ENCODE measurements around the gene ENO1. TPM values are rescaled to one million over a fixed set of nuclear protein-coding genes. Genes with fewer than 3 reads are reported as not detected.
A peak's percentile ranks its signal among the peaks of the same experiment; 100 is the strongest.

The ENO1 gene
- total and polyA plus RNA-seq, 9 of the 15 experiments (the other 6 are each of a cell fraction or from before 2014, with no cell fraction given): 2,249 to 7,472 (median 2,868) TPM

DNA sequence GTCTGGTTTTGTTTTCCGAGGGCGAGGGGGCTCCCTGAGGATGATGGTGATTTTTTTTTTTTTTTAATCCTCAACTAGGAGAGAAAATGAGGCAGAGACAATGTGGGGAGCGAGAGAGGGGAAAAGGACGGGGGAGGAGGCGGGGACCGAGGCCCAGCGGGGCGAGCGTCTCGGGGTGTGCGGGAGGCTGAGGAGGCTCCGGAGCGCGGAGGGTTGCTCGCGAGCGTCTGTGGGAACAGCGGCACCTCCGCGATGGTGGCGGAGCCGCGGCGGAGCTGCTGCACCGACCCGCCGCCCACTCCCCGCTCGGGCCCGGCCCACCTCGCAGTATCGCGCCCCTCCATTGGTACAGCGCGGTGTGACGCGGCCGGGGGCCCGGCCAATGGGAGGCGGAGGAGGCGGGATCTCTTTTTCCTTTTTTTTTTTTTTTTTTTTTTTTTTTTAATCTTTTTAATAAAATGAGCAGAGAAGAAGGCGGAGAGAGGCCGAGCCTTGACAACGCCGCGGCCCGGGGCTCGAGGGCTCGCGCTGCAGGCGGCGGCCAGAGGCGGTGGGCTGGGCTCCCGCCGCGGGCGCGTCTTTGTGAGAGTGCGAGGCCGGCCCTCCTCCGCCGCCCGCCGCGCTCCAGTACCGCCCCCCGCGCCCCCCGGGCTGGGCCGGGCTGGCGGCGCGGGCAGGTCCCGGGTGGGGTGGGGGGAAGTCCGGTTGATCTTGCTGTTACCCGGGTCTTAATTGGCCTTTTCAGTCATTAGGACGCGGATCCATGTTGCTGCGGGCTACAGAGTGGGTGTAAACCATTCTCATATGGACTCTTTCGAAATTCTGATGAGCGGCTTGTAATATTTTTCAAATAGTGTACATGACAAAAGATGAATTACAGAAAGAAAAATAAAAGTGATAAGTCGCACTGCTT is 60.8 kb downstream of the ENO1 start, which contains the start of gene RERE (continued):
- TF ChIP-seq, protein P1, sequence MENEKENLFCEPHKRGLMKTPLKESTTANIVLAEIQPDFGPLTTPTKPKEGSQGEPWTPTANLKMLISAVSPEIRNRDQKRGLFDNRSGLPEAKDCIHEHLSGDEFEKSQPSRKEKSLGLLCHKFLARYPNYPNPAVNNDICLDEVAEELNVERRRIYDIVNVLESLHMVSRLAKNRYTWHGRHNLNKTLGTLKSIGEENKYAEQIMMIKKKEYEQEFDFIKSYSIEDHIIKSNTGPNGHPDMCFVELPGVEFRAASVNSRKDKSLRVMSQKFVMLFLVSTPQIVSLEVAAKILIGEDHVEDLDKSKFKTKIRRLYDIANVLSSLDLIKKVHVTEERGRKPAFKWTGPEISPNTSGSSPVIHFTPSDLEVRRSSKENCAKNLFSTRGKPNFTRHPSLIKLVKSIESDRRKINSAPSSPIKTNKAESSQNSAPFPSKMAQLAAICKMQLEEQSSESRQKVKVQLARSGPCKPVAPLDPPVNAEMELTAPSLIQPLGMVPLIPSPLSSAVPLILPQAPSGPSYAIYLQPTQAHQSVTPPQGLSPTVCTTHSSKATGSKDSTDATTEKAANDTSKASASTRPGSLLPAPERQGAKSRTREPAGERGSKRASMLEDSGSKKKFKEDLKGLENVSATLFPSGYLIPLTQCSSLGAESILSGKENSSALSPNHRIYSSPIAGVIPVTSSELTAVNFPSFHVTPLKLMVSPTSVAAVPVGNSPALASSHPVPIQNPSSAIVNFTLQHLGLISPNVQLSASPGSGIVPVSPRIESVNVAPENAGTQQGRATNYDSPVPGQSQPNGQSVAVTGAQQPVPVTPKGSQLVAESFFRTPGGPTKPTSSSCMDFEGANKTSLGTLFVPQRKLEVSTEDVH (IDR thresholded peaks at IDR 0.05; ENCODE audit: low read depth, partially characterized antibody): no peak
- no peak for TF ChIP-seq TAF15 (IDR thresholded peaks at IDR 0.05; ENCODE audit: low read depth, low read length)
- TF ChIP-seq NR2C1 (IDR thresholded peaks at IDR 0.05): no peak
- no peak for TF ChIP-seq NR2C1 (tag; IDR thresholded peaks at IDR 0.05)
- TF ChIP-seq, protein P2, sequence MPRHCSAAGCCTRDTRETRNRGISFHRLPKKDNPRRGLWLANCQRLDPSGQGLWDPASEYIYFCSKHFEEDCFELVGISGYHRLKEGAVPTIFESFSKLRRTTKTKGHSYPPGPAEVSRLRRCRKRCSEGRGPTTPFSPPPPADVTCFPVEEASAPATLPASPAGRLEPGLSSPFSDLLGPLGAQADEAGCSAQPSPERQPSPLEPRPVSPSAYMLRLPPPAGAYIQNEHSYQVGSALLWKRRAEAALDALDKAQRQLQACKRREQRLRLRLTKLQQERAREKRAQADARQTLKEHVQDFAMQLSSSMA (CRISPR knock-in tag; IDR thresholded peaks at IDR 0.05): no peak
- TF ChIP-seq ZEB2 (IDR thresholded peaks at IDR 0.05): no peak
- TF ChIP-seq, protein P3, sequence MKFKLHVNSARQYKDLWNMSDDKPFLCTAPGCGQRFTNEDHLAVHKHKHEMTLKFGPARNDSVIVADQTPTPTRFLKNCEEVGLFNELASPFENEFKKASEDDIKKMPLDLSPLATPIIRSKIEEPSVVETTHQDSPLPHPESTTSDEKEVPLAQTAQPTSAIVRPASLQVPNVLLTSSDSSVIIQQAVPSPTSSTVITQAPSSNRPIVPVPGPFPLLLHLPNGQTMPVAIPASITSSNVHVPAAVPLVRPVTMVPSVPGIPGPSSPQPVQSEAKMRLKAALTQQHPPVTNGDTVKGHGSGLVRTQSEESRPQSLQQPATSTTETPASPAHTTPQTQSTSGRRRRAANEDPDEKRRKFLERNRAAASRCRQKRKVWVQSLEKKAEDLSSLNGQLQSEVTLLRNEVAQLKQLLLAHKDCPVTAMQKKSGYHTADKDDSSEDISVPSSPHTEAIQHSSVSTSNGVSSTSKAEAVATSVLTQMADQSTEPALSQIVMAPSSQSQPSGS (CRISPR knock-in tag; IDR thresholded peaks at IDR 0.05): no peak
- TF ChIP-seq YY1 (IDR thresholded peaks at IDR 0.05; ENCODE audit: borderline replicate concordance in 1 of 3, control insufficient read depth in 1 of 3, extremely low read depth in 1 of 3, insufficient read depth in 3 of 3, insufficient read length in 1 of 3, insufficient replicate concordance in 2 of 3, low read depth in 1 of 3, low read length in 2 of 3): peak in 2 of 3 experiments; percentile 78 to 88
- TF ChIP-seq BMI1 (IDR thresholded peaks at IDR 0.05; ENCODE audit: low read length): no peak
- no peak for TF ChIP-seq ZNF668 (CRISPR knock-in tag; IDR thresholded peaks at IDR 0.05)
- no peak; a peak in 1 of 4 replicates for TF ChIP-seq ARNT (IDR thresholded peaks at IDR 0.05)
- TF ChIP-seq, protein P4, sequence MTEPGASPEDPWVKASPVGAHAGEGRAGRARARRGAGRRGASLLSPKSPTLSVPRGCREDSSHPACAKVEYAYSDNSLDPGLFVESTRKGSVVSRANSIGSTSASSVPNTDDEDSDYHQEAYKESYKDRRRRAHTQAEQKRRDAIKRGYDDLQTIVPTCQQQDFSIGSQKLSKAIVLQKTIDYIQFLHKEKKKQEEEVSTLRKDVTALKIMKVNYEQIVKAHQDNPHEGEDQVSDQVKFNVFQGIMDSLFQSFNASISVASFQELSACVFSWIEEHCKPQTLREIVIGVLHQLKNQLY (CRISPR knock-in tag; conservative IDR thresholded peaks at IDR 0.05): no peak
- TF ChIP-seq, protein P5, sequence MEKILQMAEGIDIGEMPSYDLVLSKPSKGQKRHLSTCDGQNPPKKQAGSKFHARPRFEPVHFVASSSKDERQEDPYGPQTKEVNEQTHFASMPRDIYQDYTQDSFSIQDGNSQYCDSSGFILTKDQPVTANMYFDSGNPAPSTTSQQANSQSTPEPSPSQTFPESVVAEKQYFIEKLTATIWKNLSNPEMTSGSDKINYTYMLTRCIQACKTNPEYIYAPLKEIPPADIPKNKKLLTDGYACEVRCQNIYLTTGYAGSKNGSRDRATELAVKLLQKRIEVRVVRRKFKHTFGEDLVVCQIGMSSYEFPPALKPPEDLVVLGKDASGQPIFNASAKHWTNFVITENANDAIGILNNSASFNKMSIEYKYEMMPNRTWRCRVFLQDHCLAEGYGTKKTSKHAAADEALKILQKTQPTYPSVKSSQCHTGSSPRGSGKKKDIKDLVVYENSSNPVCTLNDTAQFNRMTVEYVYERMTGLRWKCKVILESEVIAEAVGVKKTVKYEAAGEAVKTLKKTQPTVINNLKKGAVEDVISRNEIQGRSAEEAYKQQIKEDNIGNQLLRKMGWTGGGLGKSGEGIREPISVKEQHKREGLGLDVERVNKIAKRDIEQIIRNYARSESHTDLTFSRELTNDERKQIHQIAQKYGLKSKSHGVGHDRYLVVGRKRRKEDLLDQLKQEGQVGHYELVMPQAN (IDR thresholded peaks at IDR 0.05; ENCODE audit: borderline replicate concordance): no peak
- 0 out of 2 replicates have a peak, but pooled peaks have one; percentile 52 for TF ChIP-seq ZBED1 (IDR thresholded peaks at IDR 0.05)
- TF ChIP-seq RUNX1 (IDR thresholded peaks at IDR 0.05; ENCODE audit: low read depth): peak; percentile 8; the same call in 1 of the 2 replicates
- no peak for TF ChIP-seq SMARCB1 (IDR thresholded peaks at IDR 0.05; ENCODE audit: insufficient read length, low read depth)
- no peak for TF ChIP-seq SREBF2 (CRISPR knock-in tag; IDR thresholded peaks at IDR 0.05)
- TF ChIP-seq ZNF133 (CRISPR knock-in tag; IDR thresholded peaks at IDR 0.05): no peak
- TF ChIP-seq BRD9 (IDR thresholded peaks at IDR 0.05; ENCODE audit: low read depth, partially characterized antibody): no peak
- no peak for TF ChIP-seq SMAD2 (IDR thresholded peaks at IDR 0.05; ENCODE audit: low read depth, low read length)
